PFSK-1 (cell line): ENCODE measurements around the gene DCUN1D4.

Experiments used
- FOXP2 ChIP-seq: optimal IDR thresholded peaks from 2 replicates; pipeline ENCODE3; 2011; ENCODE audit warnings: borderline replicate concordance, control low read depth, inconsistent platforms; ENCODE audit not compliant: insufficient read depth; ENCODE audit errors: extremely low read length, extremely low read depth
- POLR2AphosphoS5 ChIP-seq: IDR thresholded peaks from 2 replicates; pipeline ENCODE4 v1.6.1; 2012; ENCODE audit warnings: low read depth, mild to moderate bottlenecking, control low read depth, low read length, moderate library complexity
- SIN3A ChIP-seq: IDR thresholded peaks from 2 replicates; pipeline ENCODE4 v1.6.1; 2012; ENCODE audit warnings: mild to moderate bottlenecking, low read length, moderate library complexity, borderline replicate concordance; ENCODE audit not compliant: insufficient read depth
- TAF1 ChIP-seq: IDR thresholded peaks from 2 replicates; pipeline ENCODE4 v1.6.1; 2012; ENCODE audit warnings: low read length, control low read depth, borderline replicate concordance; ENCODE audit not compliant: insufficient read depth
- TF ChIP-seq, protein P1 (sequence below), 2 experiments: IDR thresholded peaks; 2 replicates each; pipeline versions ENCODE4 v1.6.1 to v1.8.0; 2011 to 2012; ENCODE audit warnings: low read depth in 2 of 2, low read length in 2 of 2, control low read depth in 1 of 2, inconsistent platforms in 1 of 2, mild to moderate bottlenecking in 1 of 2, moderate library complexity in 1 of 2; ENCODE audit not compliant: insufficient read depth in 1 of 2

DNA sequence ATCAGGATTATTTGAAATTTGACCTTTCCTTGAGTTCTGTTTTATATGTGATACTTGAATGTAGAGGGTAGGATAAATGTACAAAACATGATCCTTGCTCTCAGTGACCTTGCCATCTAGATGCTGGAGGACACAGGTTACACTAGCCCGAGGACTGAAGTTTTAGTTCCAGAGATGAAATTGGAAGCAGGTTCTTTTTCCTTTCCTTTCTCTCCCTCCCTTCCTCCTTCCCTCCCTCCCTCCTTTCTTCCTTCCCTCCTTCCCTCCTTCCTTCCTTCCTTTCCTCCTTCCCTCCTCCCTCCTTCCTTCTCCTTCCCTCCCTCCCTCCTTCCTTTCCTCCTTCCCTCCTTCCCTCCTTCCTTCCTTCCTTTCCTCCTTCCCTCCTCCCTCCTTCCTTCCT lies 122.9 kb downstream of the DCUN1D4 start:
- TF ChIP-seq TAF1 (no peak), FOXP2 (no peak), POLR2AphosphoS5 (no peak), SIN3A (no peak)
- TF ChIP-seq, protein P1, sequence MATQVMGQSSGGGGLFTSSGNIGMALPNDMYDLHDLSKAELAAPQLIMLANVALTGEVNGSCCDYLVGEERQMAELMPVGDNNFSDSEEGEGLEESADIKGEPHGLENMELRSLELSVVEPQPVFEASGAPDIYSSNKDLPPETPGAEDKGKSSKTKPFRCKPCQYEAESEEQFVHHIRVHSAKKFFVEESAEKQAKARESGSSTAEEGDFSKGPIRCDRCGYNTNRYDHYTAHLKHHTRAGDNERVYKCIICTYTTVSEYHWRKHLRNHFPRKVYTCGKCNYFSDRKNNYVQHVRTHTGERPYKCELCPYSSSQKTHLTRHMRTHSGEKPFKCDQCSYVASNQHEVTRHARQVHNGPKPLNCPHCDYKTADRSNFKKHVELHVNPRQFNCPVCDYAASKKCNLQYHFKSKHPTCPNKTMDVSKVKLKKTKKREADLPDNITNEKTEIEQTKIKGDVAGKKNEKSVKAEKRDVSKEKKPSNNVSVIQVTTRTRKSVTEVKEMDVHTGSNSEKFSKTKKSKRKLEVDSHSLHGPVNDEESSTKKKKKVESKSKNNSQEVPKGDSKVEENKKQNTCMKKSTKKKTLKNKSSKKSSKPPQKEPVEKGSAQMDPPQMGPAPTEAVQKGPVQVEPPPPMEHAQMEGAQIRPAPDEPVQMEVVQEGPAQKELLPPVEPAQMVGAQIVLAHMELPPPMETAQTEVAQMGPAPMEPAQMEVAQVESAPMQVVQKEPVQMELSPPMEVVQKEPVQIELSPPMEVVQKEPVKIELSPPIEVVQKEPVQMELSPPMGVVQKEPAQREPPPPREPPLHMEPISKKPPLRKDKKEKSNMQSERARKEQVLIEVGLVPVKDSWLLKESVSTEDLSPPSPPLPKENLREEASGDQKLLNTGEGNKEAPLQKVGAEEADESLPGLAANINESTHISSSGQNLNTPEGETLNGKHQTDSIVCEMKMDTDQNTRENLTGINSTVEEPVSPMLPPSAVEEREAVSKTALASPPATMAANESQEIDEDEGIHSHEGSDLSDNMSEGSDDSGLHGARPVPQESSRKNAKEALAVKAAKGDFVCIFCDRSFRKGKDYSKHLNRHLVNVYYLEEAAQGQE (IDR thresholded peaks at IDR 0.05; ENCODE audit: insufficient read depth in 1 of 2, low read depth in 2 of 2, low read length in 2 of 2) = no peak
